TTC549 (cell line): ENCODE results near the gene LINC01488.

Source experiments
- FAIRE-seq: peaks from 2 replicates; lab custom pipeline; 2012; peaks lifted over from hg19 to GRCh38; lab: Jason Lieb, UNC

Gene LINC01488

GRCh38 chr11:69463995-69464960 is 17.2 kb upstream of the LINC01488 start:
- no peak for FAIRE-seq

GRCh38 chr11:69465236-69466000 is 16.0 kb upstream of the LINC01488 start:
- no peak for FAIRE-seq

- no peak for FAIRE-seq
These were observed 15.4 kb upstream of the LINC01488 start for GRCh38 chr11:69466039-69466438.

GRCh38 chr11:69467196-69467595 is 14.3 kb upstream of the LINC01488 start:
- FAIRE-seq = no peak

GRCh38 chr11:69467646-69468045 is 13.8 kb upstream of the LINC01488 start:
- no peak for FAIRE-seq

- FAIRE-seq = no peak
These were observed 13.2 kb upstream of the LINC01488 start for GRCh38 chr11:69468221-69468620.

- no peak for FAIRE-seq
These were observed 12.3 kb upstream of the LINC01488 start for GRCh38 chr11:69468911-69469885.

GRCh38 chr11:69470301-69470700 is 11.2 kb upstream of the LINC01488 start:
- FAIRE-seq = no peak

- FAIRE-seq = no peak
These were observed 10.4 kb upstream of the LINC01488 start for GRCh38 chr11:69470793-69471728.

GRCh38 chr11:69471729-69472540 is 9.5 kb upstream of the LINC01488 start:
- FAIRE-seq = no peak

- no peak for FAIRE-seq
These were observed 8.8 kb upstream of the LINC01488 start for GRCh38 chr11:69472541-69473275.

GRCh38 chr11:69473276-69473845 is 8.1 kb upstream of the LINC01488 start:
- no peak for FAIRE-seq

GRCh38 chr11:69474736-69475135 is 6.7 kb upstream of the LINC01488 start:
- no peak for FAIRE-seq

GRCh38 chr11:69475141-69475865 is 6.2 kb upstream of the LINC01488 start:
- no peak for FAIRE-seq

GRCh38 chr11:69475866-69476471 is 5.5 kb upstream of the LINC01488 start:
- no peak for FAIRE-seq

GRCh38 chr11:69476509-69476961 is 4.9 kb upstream of the LINC01488 start:
- FAIRE-seq = no peak

GRCh38 chr11:69477086-69477485 is 4.4 kb upstream of the LINC01488 start:
- no peak for FAIRE-seq
